Measurements from ENCODE around the gene WNK4.

The WNK4 gene

GRCh38 chr17:42819939-42820535, 39.6 kb downstream of the WNK4 start:
- H3K4me3 ChIP-seq (ENCODE audit: low read depth, low read length), result no peak overlapping the region
- TF ChIP-seq POLR2A (IDR thresholded peaks at IDR 0.05; ENCODE audit: extremely low read depth, insufficient read length) (no peak), CTCF (IDR thresholded peaks at IDR 0.05; ENCODE audit: low read depth, low read length) (peak; percentile 85)
- peak; percentile 75 for DNase-seq (ENCODE audit: low read depth)

GRCh38 chr17:42821176-42821575, 40.8 kb downstream of the WNK4 start:
- H3K4me3 ChIP-seq (ENCODE audit: low read depth, low read length), result no peak overlapping the region
- DNase-seq (ENCODE audit: low read depth), result no peak

GRCh38 chr17:42827472-42827871, 47.1 kb downstream of the WNK4 start:
- H3K4me3 ChIP-seq (ENCODE audit: low read depth, low read length), result no peak overlapping the region
- no peak for DNase-seq (ENCODE audit: low read depth)
- TF ChIP-seq POLR2A (IDR thresholded peaks at IDR 0.05; ENCODE audit: extremely low read depth, insufficient read length) (no peak), CTCF (IDR thresholded peaks at IDR 0.05; ENCODE audit: low read depth, low read length) (no peak), MYC (IDR thresholded peaks at IDR 0.05; ENCODE audit: low read depth, low read length) (no peak), MAX (IDR thresholded peaks at IDR 0.05; ENCODE audit: low read depth, low read length) (no peak)

More at GRCh38 chr17:42821176-42821575, 40.8 kb downstream of the WNK4 start:
- TF ChIP-seq POLR2A (IDR thresholded peaks at IDR 0.05; ENCODE audit: extremely low read depth, insufficient read length) (no peak), MYC (IDR thresholded peaks at IDR 0.05; ENCODE audit: low read depth, low read length) (no peak), CTCF (IDR thresholded peaks at IDR 0.05; ENCODE audit: low read depth, low read length) (no peak), MAX (IDR thresholded peaks at IDR 0.05; ENCODE audit: low read depth, low read length) (no peak)

GRCh38 chr17:42830971-42831370, 50.6 kb downstream of the WNK4 start:
- no peak for DNase-seq (ENCODE audit: low read depth)
- TF ChIP-seq CTCF (IDR thresholded peaks at IDR 0.05; ENCODE audit: low read depth, low read length) (no peak), POLR2A (IDR thresholded peaks at IDR 0.05; ENCODE audit: extremely low read depth, insufficient read length) (no peak), MYC (IDR thresholded peaks at IDR 0.05; ENCODE audit: low read depth, low read length) (no peak), MAX (IDR thresholded peaks at IDR 0.05; ENCODE audit: low read depth, low read length) (no peak)
- no peak overlapping the region for H3K4me3 ChIP-seq (ENCODE audit: low read depth, low read length)

GRCh38 chr17:42832213-42832933, 52.0 kb downstream of the WNK4 start:
- H3K4me3 ChIP-seq (ENCODE audit: low read depth, low read length), result peak overlapping the region; percentile 99
- DNase-seq (ENCODE audit: low read depth), result no peak
- TF ChIP-seq MAX (IDR thresholded peaks at IDR 0.05; ENCODE audit: low read depth, low read length) (no peak), MYC (IDR thresholded peaks at IDR 0.05; ENCODE audit: low read depth, low read length) (no peak), CTCF (IDR thresholded peaks at IDR 0.05; ENCODE audit: low read depth, low read length) (no peak), POLR2A (IDR thresholded peaks at IDR 0.05; ENCODE audit: extremely low read depth, insufficient read length) (no peak)
